Loucy (cell line): Measurements from ENCODE around the gene GMFB.

ENCODE experiments used
- H2AFZ ChIP-seq: fragments of 200-600 bp; sonication (generic); 2 replicates; pipeline ENCODE4 v1.6.0; 2016; ENCODE audit warnings: antibody characterized with exemption, mild to moderate bottlenecking, low read length, moderate library complexity
- H3F3A ChIP-seq: fragments of 200-600 bp; 2 replicates; pipeline ENCODE4 v1.6.0; 2016; ENCODE audit warnings: antibody characterized with exemption, low read depth, mild to moderate bottlenecking
- H3K27me3 ChIP-seq: fragments of 200-600 bp; sonication (generic); 2 replicates; pipeline ENCODE4 v1.6.1; 2014; ENCODE audit warnings: low read length, mild to moderate bottlenecking; ENCODE audit not compliant: insufficient read depth, poor library complexity, severe bottlenecking
- H3K36me3 ChIP-seq: fragments of 200-600 bp; sonication (generic); 2 replicates; pipeline ENCODE4 v1.6.1; 2016; ENCODE audit warnings: low read length; ENCODE audit not compliant: insufficient read depth
- H3K4me1 ChIP-seq: fragments of 200-600 bp; sonication (generic); 2 replicates; pipeline ENCODE4 v1.5.1; 2014; ENCODE audit warnings: low read length, mild to moderate bottlenecking; ENCODE audit not compliant: insufficient read depth, poor library complexity, severe bottlenecking
- H3K4me2 ChIP-seq: fragments of 200-600 bp; sonication (generic); 2 replicates; pipeline ENCODE4 v1.6.0; 2014; ENCODE audit warnings: antibody characterized with exemption, low read length, low read depth, mild to moderate bottlenecking; ENCODE audit not compliant: poor library complexity, severe bottlenecking
- H3K4me3 ChIP-seq: fragments of 200-600 bp; sonication (generic); 2 replicates; pipeline ENCODE4 v1.5.1; 2014; ENCODE audit warnings: low read length, mild to moderate bottlenecking, mixed read lengths; ENCODE audit not compliant: poor library complexity, severe bottlenecking
- H3K79me2 ChIP-seq: fragments of 200-600 bp; sonication (generic); 2 replicates; pipeline ENCODE4 v1.6.1; 2014; ENCODE audit warnings: low read length; ENCODE audit not compliant: insufficient read depth
- H3K9ac ChIP-seq: fragments of 200-600 bp; sonication (generic); 2 replicates; pipeline ENCODE4 v1.6.0; 2014; ENCODE audit warnings: mild to moderate bottlenecking, low read depth, low read length, moderate library complexity; ENCODE audit not compliant: poor library complexity, severe bottlenecking
- H3K9me2 ChIP-seq: fragments of 200-600 bp; sonication (generic); replicated peaks from 2 replicates; pipeline ENCODE4 v1.6.1; 2016; ENCODE audit warnings: low read depth, low read length, mixed read lengths
- H3K9me3 ChIP-seq: fragments of 200-600 bp; sonication (generic); 2 replicates; pipeline ENCODE4 v1.6.1; 2014; ENCODE audit warnings: mild to moderate bottlenecking, antibody characterized with exemption, low read length, low read depth; ENCODE audit not compliant: insufficient read depth
- H4K20me1 ChIP-seq: fragments of 200-600 bp; sonication (generic); 2 replicates; pipeline ENCODE4 v1.6.0; 2014; ENCODE audit warnings: antibody characterized with exemption, low read length, mild to moderate bottlenecking; ENCODE audit not compliant: insufficient read depth, poor library complexity, severe bottlenecking
- EZH2phosphoT487 ChIP-seq: fragments of 200-600 bp; IDR thresholded peaks from 2 replicates; pipeline ENCODE4 v1.6.1; 2018; ENCODE audit warnings: antibody characterized with exemption, mild to moderate bottlenecking, moderate library complexity, borderline replicate concordance
- TF ChIP-seq, protein P1 (sequence below): fragments of 200-600 bp; sonication (generic); conservative IDR thresholded peaks from 2 replicates; pipeline ENCODE4 v1.5.1; 2014; ENCODE audit warnings: mild to moderate bottlenecking, antibody characterized with exemption, low read length

The GMFB gene

GRCh38 chr14:54535646-54536045 is 46.9 kb upstream of the GMFB start:
- H3K4me1 ChIP-seq, result no peaks in the 10 kb centered on the region
- H3K9ac ChIP-seq, result no peak overlapping the region
- H2AFZ ChIP-seq, result no peak overlapping the region
- no peaks in the 10 kb centered on the region for H3F3A ChIP-seq
- TF ChIP-seq, protein P1, sequence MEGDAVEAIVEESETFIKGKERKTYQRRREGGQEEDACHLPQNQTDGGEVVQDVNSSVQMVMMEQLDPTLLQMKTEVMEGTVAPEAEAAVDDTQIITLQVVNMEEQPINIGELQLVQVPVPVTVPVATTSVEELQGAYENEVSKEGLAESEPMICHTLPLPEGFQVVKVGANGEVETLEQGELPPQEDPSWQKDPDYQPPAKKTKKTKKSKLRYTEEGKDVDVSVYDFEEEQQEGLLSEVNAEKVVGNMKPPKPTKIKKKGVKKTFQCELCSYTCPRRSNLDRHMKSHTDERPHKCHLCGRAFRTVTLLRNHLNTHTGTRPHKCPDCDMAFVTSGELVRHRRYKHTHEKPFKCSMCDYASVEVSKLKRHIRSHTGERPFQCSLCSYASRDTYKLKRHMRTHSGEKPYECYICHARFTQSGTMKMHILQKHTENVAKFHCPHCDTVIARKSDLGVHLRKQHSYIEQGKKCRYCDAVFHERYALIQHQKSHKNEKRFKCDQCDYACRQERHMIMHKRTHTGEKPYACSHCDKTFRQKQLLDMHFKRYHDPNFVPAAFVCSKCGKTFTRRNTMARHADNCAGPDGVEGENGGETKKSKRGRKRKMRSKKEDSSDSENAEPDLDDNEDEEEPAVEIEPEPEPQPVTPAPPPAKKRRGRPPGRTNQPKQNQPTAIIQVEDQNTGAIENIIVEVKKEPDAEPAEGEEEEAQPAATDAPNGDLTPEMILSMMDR, result no peak
- TF ChIP-seq EZH2phosphoT487, result no peak
- H3K79me2 ChIP-seq, result no peaks in the 10 kb centered on the region
- no peaks in the 10 kb centered on the region for H4K20me1 ChIP-seq
- H3K4me3 ChIP-seq, result no peak overlapping the region
- no peak overlapping the region for H3K4me2 ChIP-seq
- peaks cover 22% of the 10 kb centered on the region for H3K36me3 ChIP-seq
- no peaks in the 10 kb centered on the region for H3K9me3 ChIP-seq
- no peaks in the 10 kb centered on the region for H3K27me3 ChIP-seq
- H3K9me2 ChIP-seq, result no peaks in the 10 kb centered on the region

GRCh38 chr14:54535126-54535525 is 46.3 kb upstream of the GMFB start:
- H3K4me2 ChIP-seq, result no peak overlapping the region
- H3K9me3 ChIP-seq, result no peaks in the 10 kb centered on the region
- no peaks in the 10 kb centered on the region for H3K4me1 ChIP-seq
- no peaks in the 10 kb centered on the region for H3K79me2 ChIP-seq
- H4K20me1 ChIP-seq, result no peaks in the 10 kb centered on the region
- H2AFZ ChIP-seq, result no peak overlapping the region
- H3F3A ChIP-seq, result no peaks in the 10 kb centered on the region
- H3K9me2 ChIP-seq, result no peaks in the 10 kb centered on the region
- H3K9ac ChIP-seq, result no peak overlapping the region
- no peaks in the 10 kb centered on the region for H3K27me3 ChIP-seq
- H3K4me3 ChIP-seq, result no peak overlapping the region
- TF ChIP-seq, protein P1, result no peak
- no peak for TF ChIP-seq EZH2phosphoT487
- H3K36me3 ChIP-seq, result peaks cover 24% of the 10 kb centered on the region

DNA sequence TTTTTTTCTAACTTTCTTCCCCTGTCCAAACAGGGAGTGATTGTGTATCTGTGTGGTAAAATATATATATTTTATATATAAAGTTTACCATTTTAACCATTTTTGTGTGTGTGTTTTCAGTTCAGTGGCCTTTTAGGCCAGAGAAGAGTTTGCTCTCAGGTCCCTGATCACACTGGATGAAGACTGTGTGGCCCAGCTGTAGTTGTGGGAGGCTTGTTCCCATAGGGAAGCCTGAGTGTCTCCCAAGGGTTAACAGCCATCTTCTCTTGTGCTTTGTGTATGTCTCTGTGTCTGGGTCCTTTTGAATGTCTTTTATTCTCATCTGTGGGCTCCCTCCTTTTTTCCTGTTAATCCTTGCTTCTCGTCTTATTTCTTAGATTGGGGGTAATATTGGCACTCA is 44.3 kb upstream of the GMFB start:
- H3K79me2 ChIP-seq, result no peaks in the 10 kb centered on the region
- H3F3A ChIP-seq, result no peaks in the 10 kb centered on the region
- no peaks in the 10 kb centered on the region for H3K27me3 ChIP-seq
- peaks cover 21% of the 10 kb centered on the region for H3K36me3 ChIP-seq
- no peaks in the 10 kb centered on the region for H3K9me3 ChIP-seq
- H3K9ac ChIP-seq, result no peak overlapping the region
- no peaks in the 10 kb centered on the region for H4K20me1 ChIP-seq
- no peaks in the 10 kb centered on the region for H3K4me1 ChIP-seq
- H2AFZ ChIP-seq, result no peak overlapping the region
- no peak overlapping the region for H3K4me2 ChIP-seq
- TF ChIP-seq EZH2phosphoT487, result no peak
- TF ChIP-seq, protein P1, result no peak
- no peaks in the 10 kb centered on the region for H3K9me2 ChIP-seq
- no peak overlapping the region for H3K4me3 ChIP-seq
